GM12864 (cell line): ENCODE results near the gene NUDC.
A peak's percentile ranks its signal among the peaks of the same experiment; 100 is the strongest.

Source experiments
- DNase-seq: peaks from one replicate; pipeline ENCODE4 v3.0.0-alpha.2; 2011; ENCODE audit warnings: low read depth
- H3K4me3 ChIP-seq: 2 replicates; pipeline ENCODE4 v1.5.1; 2011; ENCODE audit warnings: mild to moderate bottlenecking, low read depth, low read length, control low read depth
- CTCF ChIP-seq: IDR thresholded peaks from 2 replicates; pipeline ENCODE4 v1.5.1; 2011; ENCODE audit warnings: low read depth, mild to moderate bottlenecking, moderate library complexity, low read length, control low read depth, inconsistent platforms; ENCODE audit errors: missing control alignments

NUDC gene

GRCh38 chr1:26932531-26932930 lies 11.0 kb downstream of the NUDC start:
- no peak for TF ChIP-seq CTCF
- DNase-seq, result peak; percentile 41
- H3K4me3 ChIP-seq, result no peak overlapping the region

- no peak overlapping the region for H3K4me3 ChIP-seq
- no peak for DNase-seq
- TF ChIP-seq CTCF, result no peak
Observed at GRCh38 chr1:26936823-26937222, 15.3 kb downstream of the NUDC start.

GRCh38 chr1:26938004-26938658 lies 16.6 kb downstream of the NUDC start:
- DNase-seq, result no peak
- TF ChIP-seq CTCF, result no peak
- H3K4me3 ChIP-seq, result no peak overlapping the region

GRCh38 chr1:26938659-26939025 lies 17.1 kb downstream of the NUDC start:
- no peak for TF ChIP-seq CTCF
- H3K4me3 ChIP-seq, result no peak overlapping the region
- DNase-seq, result no peak

- H3K4me3 ChIP-seq, result no peak overlapping the region
- no peak for TF ChIP-seq CTCF
- no peak for DNase-seq
Observed at GRCh38 chr1:26941311-26941710, 19.8 kb downstream of the NUDC start.

GRCh38 chr1:26942656-26943055 lies 21.1 kb downstream of the NUDC start:
- no peak overlapping the region for H3K4me3 ChIP-seq
- no peak for TF ChIP-seq CTCF
- DNase-seq, result no peak

- H3K4me3 ChIP-seq, result no peak overlapping the region
- no peak for TF ChIP-seq CTCF
- no peak for DNase-seq
Observed at GRCh38 chr1:26945138-26945537, 23.6 kb downstream of the NUDC start.
